Keratinocyte (primary cell): ENCODE results near the gene PTGDR.

Source experiments
- EZH2 ChIP-seq: IDR thresholded peaks from one replicate; pipeline ENCODE4 v1.6.1; 2012; ENCODE audit warnings: inconsistent platforms, mild to moderate bottlenecking, low read length, moderate library complexity
- TF ChIP-seq, protein P1 (sequence below), 3 experiments: IDR thresholded peaks in 1 of 3; conservative IDR thresholded peaks in 1 of 3; optimal IDR thresholded peaks in 1 of 3; 2 replicates in 2 of 3; 3 replicates in 1 of 3; pipeline versions ENCODE3 to v1.5.1; 2011; ENCODE audit warnings: low read length in 3 of 3, mild to moderate bottlenecking in 3 of 3, moderate library complexity in 2 of 3, control low read depth in 1 of 3, inconsistent platforms in 1 of 3; ENCODE audit not compliant: insufficient read depth in 2 of 3; ENCODE audit errors: extremely low read depth in 1 of 3

DNA sequence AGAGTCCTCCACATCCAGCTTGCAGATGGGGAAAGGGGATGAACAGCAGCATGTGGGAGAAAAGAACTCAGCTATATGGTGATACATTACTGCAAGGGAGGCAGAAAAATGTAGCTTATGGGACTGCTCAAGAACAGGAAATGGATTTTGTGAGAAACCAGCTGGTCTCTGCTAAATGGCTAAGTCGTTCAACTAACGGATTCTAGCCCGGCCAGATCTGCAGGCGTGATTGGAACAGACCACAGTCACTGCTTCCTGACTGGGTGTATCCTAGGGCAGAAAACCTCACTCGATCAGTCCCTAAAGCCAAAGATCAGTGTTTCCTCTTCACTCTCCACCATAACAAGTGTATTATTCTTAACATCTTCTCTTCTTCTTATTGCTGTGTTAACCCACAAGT is 8.1 kb upstream of the PTGDR start:
- TF ChIP-seq, protein P1, sequence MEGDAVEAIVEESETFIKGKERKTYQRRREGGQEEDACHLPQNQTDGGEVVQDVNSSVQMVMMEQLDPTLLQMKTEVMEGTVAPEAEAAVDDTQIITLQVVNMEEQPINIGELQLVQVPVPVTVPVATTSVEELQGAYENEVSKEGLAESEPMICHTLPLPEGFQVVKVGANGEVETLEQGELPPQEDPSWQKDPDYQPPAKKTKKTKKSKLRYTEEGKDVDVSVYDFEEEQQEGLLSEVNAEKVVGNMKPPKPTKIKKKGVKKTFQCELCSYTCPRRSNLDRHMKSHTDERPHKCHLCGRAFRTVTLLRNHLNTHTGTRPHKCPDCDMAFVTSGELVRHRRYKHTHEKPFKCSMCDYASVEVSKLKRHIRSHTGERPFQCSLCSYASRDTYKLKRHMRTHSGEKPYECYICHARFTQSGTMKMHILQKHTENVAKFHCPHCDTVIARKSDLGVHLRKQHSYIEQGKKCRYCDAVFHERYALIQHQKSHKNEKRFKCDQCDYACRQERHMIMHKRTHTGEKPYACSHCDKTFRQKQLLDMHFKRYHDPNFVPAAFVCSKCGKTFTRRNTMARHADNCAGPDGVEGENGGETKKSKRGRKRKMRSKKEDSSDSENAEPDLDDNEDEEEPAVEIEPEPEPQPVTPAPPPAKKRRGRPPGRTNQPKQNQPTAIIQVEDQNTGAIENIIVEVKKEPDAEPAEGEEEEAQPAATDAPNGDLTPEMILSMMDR (optimal IDR thresholded peaks at IDR 0.05 in 1 of 3, IDR thresholded peaks at IDR 0.05 in 1 of 3, conservative IDR thresholded peaks at IDR 0.05 in 1 of 3; ENCODE audit: extremely low read depth in 1 of 3, insufficient read depth in 2 of 3, low read length in 3 of 3), result no peak
- TF ChIP-seq EZH2, result no peak
